ENCODE results near the gene LMF1. TPM values are rescaled to one million over a fixed set of nuclear protein-coding genes. Genes with fewer than 3 reads are reported as not detected.

LMF1 gene
- total RNA-seq, 1 donor from 2014 or later, result 2.1 TPM

DNA sequence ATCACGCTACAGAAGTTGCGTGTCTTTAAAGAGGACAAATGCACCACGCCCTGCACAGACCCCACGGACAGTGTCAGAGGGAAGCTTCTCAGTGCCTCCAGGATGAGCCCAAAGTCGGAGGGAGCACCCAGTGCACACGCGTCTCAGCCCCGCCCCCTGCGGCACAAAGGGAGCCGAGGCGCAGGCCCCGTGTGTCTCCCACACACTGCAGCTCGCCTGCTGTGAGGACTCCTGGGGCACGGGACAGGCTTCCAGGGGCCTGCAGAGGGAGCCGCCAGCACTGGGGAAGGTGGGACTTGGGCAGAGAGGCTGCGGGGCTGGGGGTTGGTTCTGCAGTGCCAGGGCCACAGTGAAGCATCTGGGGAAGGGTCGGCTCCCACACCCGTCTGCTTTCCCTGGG lies 77.4 kb downstream of the LMF1 start:
- FAIRE-seq (no peak), DNase-seq (ENCODE audit: low read depth) (no peak)
- TF ChIP-seq, protein P1, sequence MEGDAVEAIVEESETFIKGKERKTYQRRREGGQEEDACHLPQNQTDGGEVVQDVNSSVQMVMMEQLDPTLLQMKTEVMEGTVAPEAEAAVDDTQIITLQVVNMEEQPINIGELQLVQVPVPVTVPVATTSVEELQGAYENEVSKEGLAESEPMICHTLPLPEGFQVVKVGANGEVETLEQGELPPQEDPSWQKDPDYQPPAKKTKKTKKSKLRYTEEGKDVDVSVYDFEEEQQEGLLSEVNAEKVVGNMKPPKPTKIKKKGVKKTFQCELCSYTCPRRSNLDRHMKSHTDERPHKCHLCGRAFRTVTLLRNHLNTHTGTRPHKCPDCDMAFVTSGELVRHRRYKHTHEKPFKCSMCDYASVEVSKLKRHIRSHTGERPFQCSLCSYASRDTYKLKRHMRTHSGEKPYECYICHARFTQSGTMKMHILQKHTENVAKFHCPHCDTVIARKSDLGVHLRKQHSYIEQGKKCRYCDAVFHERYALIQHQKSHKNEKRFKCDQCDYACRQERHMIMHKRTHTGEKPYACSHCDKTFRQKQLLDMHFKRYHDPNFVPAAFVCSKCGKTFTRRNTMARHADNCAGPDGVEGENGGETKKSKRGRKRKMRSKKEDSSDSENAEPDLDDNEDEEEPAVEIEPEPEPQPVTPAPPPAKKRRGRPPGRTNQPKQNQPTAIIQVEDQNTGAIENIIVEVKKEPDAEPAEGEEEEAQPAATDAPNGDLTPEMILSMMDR (IDR thresholded peaks at IDR 0.05; ENCODE audit: insufficient read depth, low read length, severe bottlenecking), result no peak
- Histone ChIP-seq H3K4me3 (ENCODE audit: low read depth, low read length) (no peak overlapping the region), H3K27me3 (ENCODE audit: control insufficient read depth, insufficient read depth, low read length) (no peaks in the 10 kb centered on the region), H3K36me3 (ENCODE audit: control insufficient read depth, insufficient read depth, low read length) (no peaks in the 10 kb centered on the region)

DNA sequence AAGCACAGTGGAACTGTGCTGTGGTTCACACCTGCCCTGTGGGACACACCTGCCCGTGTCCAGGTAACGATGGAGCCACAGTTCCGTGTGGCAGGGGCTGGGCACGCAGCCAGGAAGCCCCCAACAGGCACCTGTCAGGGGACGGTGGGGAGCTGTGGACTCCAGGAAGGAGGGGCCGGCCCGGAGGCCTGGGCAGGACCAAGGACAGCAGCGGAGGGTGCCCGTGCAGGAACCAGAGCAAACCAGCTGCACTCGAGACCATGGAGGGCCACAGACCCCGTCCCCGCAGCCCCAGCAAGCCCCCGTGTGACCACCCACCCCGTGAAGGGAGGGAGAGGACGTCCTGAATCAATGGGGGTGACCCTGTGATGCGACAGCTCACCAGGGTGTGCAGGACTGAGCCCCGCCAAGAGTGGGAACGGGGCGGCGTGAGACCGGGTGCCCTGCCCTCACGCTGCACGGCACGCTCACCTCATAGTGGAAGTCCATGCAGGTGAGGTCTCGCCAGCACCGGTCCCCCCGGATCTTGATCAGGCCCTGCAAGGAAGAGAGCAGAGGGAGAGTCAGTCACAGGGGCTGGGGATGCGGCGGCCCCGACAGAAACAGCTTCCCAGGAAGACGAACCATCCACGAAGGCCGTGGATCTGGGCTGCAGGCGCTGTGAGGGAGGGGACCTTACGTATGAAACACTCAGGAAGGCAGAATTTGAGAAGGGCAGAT lies 78.1 kb downstream of the LMF1 start:
- Histone ChIP-seq H3K36me3 (ENCODE audit: control insufficient read depth, insufficient read depth, low read length) (no peaks in the 10 kb centered on the region), H3K4me3 (ENCODE audit: low read depth, low read length) (no peak overlapping the region), H3K27me3 (ENCODE audit: control insufficient read depth, insufficient read depth, low read length) (no peaks in the 10 kb centered on the region)
- FAIRE-seq (no peak), DNase-seq (ENCODE audit: low read depth) (no peak)
- TF ChIP-seq, protein P1 (IDR thresholded peaks at IDR 0.05; ENCODE audit: insufficient read depth, low read length, severe bottlenecking), result no peak

DNA sequence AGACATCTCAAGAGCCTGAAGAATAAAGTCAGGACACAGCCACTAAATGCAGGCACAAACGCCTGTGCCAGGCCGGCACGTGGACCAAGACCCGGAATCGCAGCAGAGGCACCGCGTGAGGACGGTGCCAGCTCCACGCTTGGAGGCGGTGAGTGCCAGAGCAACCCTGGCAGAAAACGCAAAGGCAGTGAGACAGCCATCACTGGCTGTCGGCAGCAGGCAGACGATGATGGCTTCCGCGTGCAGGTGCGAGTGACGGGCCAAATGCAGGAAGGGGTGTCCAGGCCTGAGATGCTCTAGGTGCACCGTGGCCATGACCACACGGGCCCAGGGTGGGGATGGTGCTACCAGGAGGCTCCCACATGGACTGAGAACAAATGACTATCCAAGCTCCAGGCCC lies 78.8 kb downstream of the LMF1 start:
- Histone ChIP-seq H3K4me3 (ENCODE audit: low read depth, low read length) (no peak overlapping the region), H3K27me3 (ENCODE audit: control insufficient read depth, insufficient read depth, low read length) (no peaks in the 10 kb centered on the region), H3K36me3 (ENCODE audit: control insufficient read depth, insufficient read depth, low read length) (no peaks in the 10 kb centered on the region)
- no peak for FAIRE-seq
- TF ChIP-seq, protein P1 (IDR thresholded peaks at IDR 0.05; ENCODE audit: insufficient read depth, low read length, severe bottlenecking), result no peak
- DNase-seq (ENCODE audit: low read depth), result no peak

DNA sequence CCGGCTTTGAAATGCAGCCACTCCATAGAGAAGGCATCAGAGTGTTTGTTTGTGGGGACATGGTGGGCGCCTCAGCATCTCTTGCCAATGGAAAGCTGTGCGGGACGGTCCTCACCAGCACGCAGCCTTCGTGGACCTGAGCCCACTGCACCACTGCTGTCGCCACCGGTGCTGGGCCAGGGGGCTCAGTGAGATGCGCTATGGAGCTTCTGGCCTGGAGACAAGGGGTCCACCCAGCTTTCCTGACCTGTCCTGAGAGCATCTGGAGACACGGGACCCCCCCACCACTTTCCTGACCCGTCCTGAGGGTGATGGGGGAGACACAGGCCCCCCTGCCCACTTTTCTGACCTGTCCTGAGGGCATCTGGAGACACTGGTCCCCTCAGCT lies 79.4 kb downstream of the LMF1 start:
- TF ChIP-seq, protein P1 (IDR thresholded peaks at IDR 0.05; ENCODE audit: insufficient read depth, low read length, severe bottlenecking), result no peak
- no peaks in the 10 kb centered on the region for H3K27me3 ChIP-seq (ENCODE audit: control insufficient read depth, insufficient read depth, low read length)
- peak; percentile 23 for FAIRE-seq
- H3K4me3 ChIP-seq (ENCODE audit: low read depth, low read length), result no peak overlapping the region
- no peak for DNase-seq (ENCODE audit: low read depth)
- H3K36me3 ChIP-seq (ENCODE audit: control insufficient read depth, insufficient read depth, low read length), result no peaks in the 10 kb centered on the region

DNA sequence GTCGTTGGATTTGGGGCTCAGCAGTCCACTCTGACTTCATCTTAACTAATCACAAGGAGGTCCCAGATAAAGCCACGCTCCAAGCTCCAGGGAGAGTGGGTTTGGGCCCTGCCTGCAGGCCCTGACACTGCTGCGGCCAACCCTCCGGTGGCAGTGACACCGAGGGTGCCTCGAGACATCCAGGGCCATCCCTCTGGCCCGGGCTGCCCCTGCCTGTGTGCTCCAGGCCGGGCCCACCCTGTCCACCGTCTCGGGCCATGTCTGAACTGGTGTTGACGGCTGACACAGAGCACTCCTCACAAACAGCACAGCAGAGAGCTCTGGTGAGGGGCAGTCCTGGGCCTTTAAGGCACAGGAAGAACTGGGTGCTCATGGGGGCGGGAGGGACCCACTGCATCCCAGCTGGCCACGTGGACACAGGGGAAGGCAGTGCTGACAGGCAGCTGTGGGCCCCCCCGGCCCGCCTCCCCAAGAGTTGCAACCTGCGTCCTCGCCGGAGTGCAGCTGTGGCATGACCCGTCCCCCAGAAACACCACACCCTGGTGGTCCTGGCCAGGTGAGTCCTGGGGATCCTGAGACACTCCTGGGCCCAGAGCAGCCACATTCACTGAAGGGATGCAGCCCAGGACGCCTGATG lies 80.0 kb downstream of the LMF1 start:
- Histone ChIP-seq H3K36me3 (ENCODE audit: control insufficient read depth, insufficient read depth, low read length) (no peaks in the 10 kb centered on the region), H3K4me3 (ENCODE audit: low read depth, low read length) (no peak overlapping the region), H3K27me3 (ENCODE audit: control insufficient read depth, insufficient read depth, low read length) (no peaks in the 10 kb centered on the region)
- FAIRE-seq, result no peak
- TF ChIP-seq, protein P1 (IDR thresholded peaks at IDR 0.05; ENCODE audit: insufficient read depth, low read length, severe bottlenecking), result no peak
- DNase-seq (ENCODE audit: low read depth), result no peak
